ENCODE data around the gene GJD4.

GJD4 gene

DNA sequence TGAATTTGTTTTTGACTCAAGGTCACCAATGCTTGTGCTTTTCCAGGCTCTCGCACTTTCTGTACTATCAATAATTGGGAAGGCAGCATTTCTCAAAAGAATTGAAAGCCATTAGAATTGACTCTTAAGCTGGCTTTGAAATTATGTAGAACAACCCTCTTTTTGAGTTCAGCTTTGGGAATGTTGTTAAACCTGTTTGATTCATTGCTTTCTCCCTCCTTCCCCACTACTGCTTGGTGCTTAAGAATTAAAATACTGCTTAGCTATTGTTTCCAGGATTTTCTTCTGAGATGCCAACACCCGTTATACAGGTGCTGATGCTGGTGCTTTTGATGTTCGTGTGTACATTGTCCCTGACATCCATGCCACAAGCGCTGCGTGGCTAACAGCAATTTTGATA is 52.5 kb downstream of the GJD4 start:
- no peak for DNase-seq (ENCODE audit: low read depth)
